OCI-LY1 (cell line): ENCODE measurements around the gene RNF125.

Experiments used
- H2AFZ ChIP-seq: fragments of 200-600 bp; sonication (generic), shearing (Covaris generic); 2 replicates; pipeline ENCODE4 v1.6.0; 2014; ENCODE audit warnings: antibody characterized with exemption, mild to moderate bottlenecking, low read length
- H3F3A ChIP-seq: fragments of 200-600 bp; sonication (generic), shearing (Covaris generic); 2 replicates; pipeline ENCODE4 v1.6.0; 2014; ENCODE audit warnings: mild to moderate bottlenecking, antibody characterized with exemption, low read length, moderate library complexity; ENCODE audit not compliant: insufficient read depth
- H3K27ac ChIP-seq: fragments of 200-600 bp; sonication (generic); 2 replicates; pipeline ENCODE4 v1.5.1; 2014; ENCODE audit warnings: low read length, mixed run types, mild to moderate bottlenecking, low read depth; ENCODE audit not compliant: poor library complexity, severe bottlenecking
- H3K27me3 ChIP-seq: fragments of 200-600 bp; sonication (generic); 2 replicates; pipeline ENCODE4 v1.6.0; 2014; ENCODE audit warnings: antibody characterized with exemption, mild to moderate bottlenecking, low read length, moderate library complexity; ENCODE audit not compliant: insufficient read depth
- H3K36me3 ChIP-seq: fragments of 200-600 bp; sonication (generic); 2 replicates; pipeline ENCODE4 v1.6.1; 2014; ENCODE audit warnings: mild to moderate bottlenecking, antibody characterized with exemption, low read length, moderate library complexity, mixed read lengths; ENCODE audit not compliant: insufficient read depth
- H3K4me1 ChIP-seq: fragments of 200-600 bp; sonication (generic); 2 replicates; pipeline ENCODE4 v1.5.1; 2014; ENCODE audit warnings: mild to moderate bottlenecking, low read length, moderate library complexity; ENCODE audit not compliant: insufficient read depth, severe bottlenecking
- H3K4me2 ChIP-seq: fragments of 200-600 bp; sonication (generic), shearing (Covaris generic); 2 replicates; pipeline ENCODE4 v1.6.1; 2014; ENCODE audit warnings: low read length
- H3K4me3 ChIP-seq: fragments of 200-600 bp; sonication (generic); 2 replicates; pipeline ENCODE4 v1.5.1; 2014; ENCODE audit warnings: low read length, low read depth, mild to moderate bottlenecking, mixed read lengths; ENCODE audit not compliant: poor library complexity, severe bottlenecking
- H3K79me2 ChIP-seq: fragments of 200-600 bp; shearing (Covaris generic); 2 replicates; pipeline ENCODE4 v1.6.1; 2016; ENCODE audit warnings: mixed run types, low read length, mixed read lengths; ENCODE audit not compliant: insufficient read depth
- H3K9ac ChIP-seq: fragments of 200-600 bp; sonication (generic), shearing (Covaris generic); 2 replicates; pipeline ENCODE4 v1.6.1; 2014; ENCODE audit warnings: mild to moderate bottlenecking, low read length, mixed read lengths
- H3K9me2 ChIP-seq: fragments of 200-600 bp; sonication (generic), shearing (Covaris generic); 2 replicates; pipeline ENCODE4 v1.6.1; 2014; ENCODE audit warnings: low read depth, mild to moderate bottlenecking, low read length, mixed read lengths
- H3K9me3 ChIP-seq: fragments of 200-600 bp; shearing (Covaris generic); 2 replicates; pipeline ENCODE4 v1.6.1; 2014; ENCODE audit warnings: low read length, mixed read lengths
- H4K20me1 ChIP-seq: fragments of 200-600 bp; sonication (generic), shearing (Covaris generic); 2 replicates; pipeline ENCODE4 v1.6.0; 2016; ENCODE audit warnings: mild to moderate bottlenecking, low read length; ENCODE audit not compliant: insufficient read depth
- CTCF ChIP-seq: fragments of 200-600 bp; sonication (generic), shearing (Covaris generic); IDR thresholded peaks from 2 replicates; pipeline ENCODE4 v1.5.1; 2017; ENCODE audit warnings: mild to moderate bottlenecking, antibody characterized with exemption, low read length, moderate library complexity, mixed read lengths
- EZH2 ChIP-seq: fragments of 200-600 bp; sonication (generic), shearing (Covaris generic); IDR thresholded peaks from 2 replicates; pipeline ENCODE4 v1.8.0; 2017; ENCODE audit warnings: borderline replicate concordance, mixed run types, mild to moderate bottlenecking, antibody characterized with exemption, low read length, moderate library complexity, mixed read lengths

Gene RNF125

GRCh38 chr18:32114293-32114942 lies 95.8 kb downstream of the RNF125 start:
- Histone ChIP-seq H3K79me2 (peaks cover 47% of the 10 kb centered on the region), H3F3A (no peaks in the 10 kb centered on the region), H3K36me3 (peaks cover 67% of the 10 kb centered on the region), H4K20me1 (no peaks in the 10 kb centered on the region), H3K4me3 (no peak overlapping the region), H3K9ac (no peak overlapping the region), H3K9me3 (no peaks in the 10 kb centered on the region), H3K4me2 (no peak overlapping the region), H3K27me3 (no peaks in the 10 kb centered on the region), H3K9me2 (no peaks in the 10 kb centered on the region), H2AFZ (no peak overlapping the region), H3K27ac (no peak overlapping the region), H3K4me1 (no peaks in the 10 kb centered on the region)
- TF ChIP-seq EZH2 (no peak), CTCF (no peak)

- Histone ChIP-seq H3K9ac (no peak overlapping the region), H2AFZ (no peak overlapping the region), H3F3A (no peaks in the 10 kb centered on the region), H3K4me3 (no peak overlapping the region), H3K27me3 (no peaks in the 10 kb centered on the region), H3K9me2 (no peaks in the 10 kb centered on the region), H3K4me2 (no peak overlapping the region), H3K27ac (no peak overlapping the region), H3K4me1 (no peaks in the 10 kb centered on the region), H3K79me2 (peaks cover 18% of the 10 kb centered on the region), H4K20me1 (no peaks in the 10 kb centered on the region), H3K36me3 (peaks cover 71% of the 10 kb centered on the region), H3K9me3 (no peaks in the 10 kb centered on the region)
- TF ChIP-seq CTCF (no peak), EZH2 (no peak)
These were observed 103.4 kb downstream of the RNF125 start for GRCh38 chr18:32122039-32122438.
